GM21515 (cell line): Measurements from ENCODE around the gene CCDC85C.

Experiments used
- ATAC-seq: cut with Tn5 transposase; IDR thresholded peaks from one replicate; pipeline ENCODE4 v1.9.1; 2021; ENCODE audit not compliant: unreplicated experiment

CCDC85C gene

GRCh38 chr14:99524804-99525698, 79.0 kb downstream of the CCDC85C start:
- no peak for ATAC-seq

- ATAC-seq = no peak
Measured at GRCh38 chr14:99524091-99524661, 79.8 kb downstream of the CCDC85C start.

GRCh38 chr14:99523704-99524055, 80.3 kb downstream of the CCDC85C start:
- no peak for ATAC-seq

GRCh38 chr14:99522934-99523703, 80.9 kb downstream of the CCDC85C start:
- no peak for ATAC-seq

GRCh38 chr14:99522457-99522891, 81.5 kb downstream of the CCDC85C start:
- ATAC-seq = no peak

GRCh38 chr14:99522025-99522401, 82.0 kb downstream of the CCDC85C start:
- ATAC-seq = no peak

- ATAC-seq = no peak
Measured at GRCh38 chr14:99521176-99522024, 82.6 kb downstream of the CCDC85C start.

- ATAC-seq = no peak
Measured at GRCh38 chr14:99520571-99521081, 83.4 kb downstream of the CCDC85C start.

GRCh38 chr14:99519931-99520421, 84.0 kb downstream of the CCDC85C start:
- ATAC-seq = no peak

- no peak for ATAC-seq
Measured at GRCh38 chr14:99519347-99519881, 84.6 kb downstream of the CCDC85C start.

- ATAC-seq = peak; percentile 71
Measured at GRCh38 chr14:99518441-99519346, 85.3 kb downstream of the CCDC85C start.

GRCh38 chr14:99517643-99518381, 86.2 kb downstream of the CCDC85C start:
- ATAC-seq = no peak

GRCh38 chr14:99516871-99517642, 87.0 kb downstream of the CCDC85C start:
- no peak for ATAC-seq

GRCh38 chr14:99516156-99516870, 87.7 kb downstream of the CCDC85C start:
- ATAC-seq = no peak

GRCh38 chr14:99515301-99516155, 88.5 kb downstream of the CCDC85C start:
- no peak for ATAC-seq
